T-helper 22 cell (primary cell): Measurements from ENCODE around the gene SNX20.

ENCODE experiments used
- DNase-seq: peaks from one replicate; pipeline ENCODE4 v3.0.0-alpha.2; 2020; ENCODE audit warnings: low read depth

The SNX20 gene

GRCh38 chr16:50680556-50680893, 587 bp downstream of the SNX20 start:
- DNase-seq, result no peak

GRCh38 chr16:50679676-50680555, 1.2 kb downstream of the SNX20 start:
- DNase-seq, result no peak

GRCh38 chr16:50679266-50679665, 1.8 kb downstream of the SNX20 start:
- no peak for DNase-seq

DNA sequence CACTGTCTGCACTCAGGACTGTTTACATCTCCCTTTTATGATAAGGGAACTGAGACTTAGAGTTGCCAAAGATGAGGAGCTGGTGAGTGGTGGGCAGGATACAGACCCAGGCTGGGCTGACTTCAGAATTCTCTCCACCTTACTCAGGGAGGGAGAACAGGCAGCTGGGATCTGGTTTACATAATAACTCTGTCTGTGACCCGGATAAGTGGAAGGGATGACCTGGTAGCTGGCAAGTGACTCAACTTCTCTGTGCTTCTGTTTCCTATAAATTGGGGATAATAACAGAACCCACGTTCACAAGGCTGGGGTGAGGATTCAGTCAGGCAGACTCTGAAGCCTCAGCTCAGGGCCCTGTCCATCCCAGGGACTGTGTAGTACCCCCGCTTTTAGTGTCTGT, 2.6 kb downstream of the SNX20 start:
- no peak for DNase-seq

GRCh38 chr16:50677351-50677750, 3.8 kb downstream of the SNX20 start:
- no peak for DNase-seq

DNA sequence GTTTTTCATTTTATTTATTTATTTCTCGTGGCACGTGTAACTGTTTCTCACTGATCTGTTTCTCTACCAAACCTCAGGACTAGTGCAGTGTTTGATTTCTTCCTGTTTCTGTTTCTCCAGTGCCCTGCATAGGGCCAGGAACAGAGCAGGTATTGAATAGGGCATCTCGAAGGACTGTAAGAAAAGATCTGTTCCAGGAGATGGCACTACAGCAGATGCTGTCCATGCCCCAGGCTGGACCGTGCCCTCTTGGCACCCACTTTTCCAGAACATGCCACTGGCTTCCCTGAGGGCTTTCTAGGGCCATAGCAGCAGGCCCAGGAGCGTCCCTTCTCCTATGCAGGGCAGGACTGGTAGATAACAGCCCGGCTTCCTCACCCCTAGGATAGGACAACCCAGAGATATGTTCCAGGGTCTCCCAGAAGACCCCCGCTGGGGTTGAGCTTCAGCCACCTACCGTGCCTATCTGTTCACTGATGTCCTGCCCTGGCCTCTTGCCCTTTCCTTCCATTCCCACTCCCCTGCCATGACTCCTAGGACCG, 4.4 kb downstream of the SNX20 start:
- no peak for DNase-seq

DNA sequence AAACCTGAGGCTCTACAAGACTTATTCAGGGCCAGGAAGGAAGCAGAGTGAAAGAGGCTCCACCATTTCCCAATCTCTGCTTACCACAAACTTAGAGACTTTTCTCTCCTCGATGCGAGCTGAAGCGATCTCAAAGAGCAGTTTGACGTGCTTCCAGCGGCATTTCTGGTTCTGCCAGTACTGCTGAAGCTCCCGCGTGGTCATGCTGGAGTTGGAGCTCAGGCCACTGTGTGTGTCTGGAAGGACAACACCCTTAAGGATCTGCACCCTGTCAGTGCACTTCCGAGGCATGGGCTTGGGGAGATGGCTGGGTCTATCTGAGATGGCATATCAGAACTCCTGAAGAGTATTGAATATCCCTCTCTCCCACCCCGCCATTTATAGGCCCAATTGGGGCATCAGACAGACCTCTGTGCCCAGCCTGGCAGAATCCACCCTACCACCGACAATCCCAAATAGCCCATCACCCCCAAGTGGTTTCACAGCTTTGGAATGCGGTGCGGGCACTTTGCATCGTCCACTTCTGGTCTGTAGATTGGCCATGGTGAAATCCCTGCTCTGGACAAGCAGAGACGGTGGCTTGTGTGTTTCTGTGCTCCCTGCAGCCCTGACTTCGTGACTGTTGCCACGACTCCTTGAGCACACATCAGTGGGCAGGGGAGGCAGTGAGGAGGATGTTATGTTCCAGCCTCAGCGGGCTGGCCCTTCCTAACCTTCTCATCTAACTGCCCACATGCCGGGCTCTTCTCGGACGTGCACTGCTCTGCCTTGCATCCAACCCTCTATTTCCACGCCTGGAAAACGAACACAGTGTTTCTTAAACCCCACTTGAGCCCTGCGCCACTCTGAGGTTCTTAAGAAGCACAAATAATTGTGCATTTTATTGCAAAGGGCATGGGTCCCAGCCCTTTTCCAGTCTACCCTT, 5.2 kb downstream of the SNX20 start:
- DNase-seq, result no peak

- DNase-seq, result no peak
Observed at GRCh38 chr16:50674831-50675230, 6.3 kb downstream of the SNX20 start.

- DNase-seq, result no peak
Observed at GRCh38 chr16:50673496-50674275, 7.4 kb downstream of the SNX20 start.

- DNase-seq, result no peak
Observed at GRCh38 chr16:50671644-50672260, 9.4 kb downstream of the SNX20 start.

GRCh38 chr16:50670476-50670875, 10.6 kb downstream of the SNX20 start:
- DNase-seq, result no peak

DNA sequence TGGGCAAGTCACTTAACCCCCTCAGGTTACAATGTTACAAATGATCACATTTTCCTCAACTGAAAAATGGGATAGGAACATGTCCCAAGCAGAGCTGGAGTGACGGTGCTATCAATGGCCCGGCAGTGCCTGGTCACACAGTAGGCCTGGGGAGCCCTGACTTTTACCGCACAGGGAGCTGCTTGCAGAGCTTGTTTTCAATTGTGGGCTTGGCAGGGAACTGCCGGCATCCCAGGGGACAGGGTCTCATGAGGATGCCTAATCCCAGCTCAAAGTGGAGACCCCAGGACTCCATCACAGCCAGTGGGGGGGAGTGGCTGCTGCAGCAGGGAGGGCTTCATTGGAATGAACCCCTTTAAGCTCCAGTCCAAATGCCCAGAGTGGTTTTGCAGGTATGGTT, 11.4 kb downstream of the SNX20 start:
- DNase-seq, result no peak

DNA sequence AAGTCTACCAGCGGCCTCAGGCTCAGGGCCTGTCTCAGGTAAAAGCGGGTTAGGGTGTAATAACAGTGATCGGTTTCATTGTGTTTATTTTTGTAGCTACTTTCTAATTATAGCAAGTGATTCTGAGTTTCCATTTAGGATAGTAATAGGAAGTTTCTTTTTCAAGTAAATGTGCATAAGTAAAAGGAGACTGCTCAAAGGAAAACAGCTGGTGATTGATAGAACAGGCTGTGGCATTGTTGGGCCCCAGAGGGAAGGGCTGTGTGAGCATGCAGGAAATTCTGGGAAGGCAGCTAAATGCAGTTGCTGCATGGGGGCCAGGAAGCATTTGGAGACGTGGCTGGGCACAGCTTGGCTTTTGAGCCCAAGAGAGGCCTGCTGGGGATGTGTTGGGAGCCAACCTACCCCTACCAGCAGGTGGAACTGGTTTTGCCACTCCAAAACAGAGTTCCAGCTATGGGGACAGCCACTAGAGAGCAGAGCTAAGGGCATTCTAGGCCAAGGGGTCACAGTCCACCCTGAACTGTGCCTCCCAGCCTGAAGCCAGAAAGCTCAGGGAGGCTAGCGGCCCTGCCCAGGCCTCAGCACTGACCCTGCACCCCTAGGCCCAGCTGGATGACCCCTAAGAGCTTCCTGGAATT, 12.6 kb downstream of the SNX20 start:
- DNase-seq, result no peak

- DNase-seq, result no peak
Observed at GRCh38 chr16:50667497-50668367, 13.4 kb downstream of the SNX20 start.

- DNase-seq, result no peak
Observed at GRCh38 chr16:50666658-50667496, 14.2 kb downstream of the SNX20 start.

- DNase-seq, result peak; percentile 46
Observed at GRCh38 chr16:50665128-50665878, 15.8 kb downstream of the SNX20 start.

- DNase-seq, result no peak
Observed at GRCh38 chr16:50664270-50664669, 16.8 kb downstream of the SNX20 start.

DNA sequence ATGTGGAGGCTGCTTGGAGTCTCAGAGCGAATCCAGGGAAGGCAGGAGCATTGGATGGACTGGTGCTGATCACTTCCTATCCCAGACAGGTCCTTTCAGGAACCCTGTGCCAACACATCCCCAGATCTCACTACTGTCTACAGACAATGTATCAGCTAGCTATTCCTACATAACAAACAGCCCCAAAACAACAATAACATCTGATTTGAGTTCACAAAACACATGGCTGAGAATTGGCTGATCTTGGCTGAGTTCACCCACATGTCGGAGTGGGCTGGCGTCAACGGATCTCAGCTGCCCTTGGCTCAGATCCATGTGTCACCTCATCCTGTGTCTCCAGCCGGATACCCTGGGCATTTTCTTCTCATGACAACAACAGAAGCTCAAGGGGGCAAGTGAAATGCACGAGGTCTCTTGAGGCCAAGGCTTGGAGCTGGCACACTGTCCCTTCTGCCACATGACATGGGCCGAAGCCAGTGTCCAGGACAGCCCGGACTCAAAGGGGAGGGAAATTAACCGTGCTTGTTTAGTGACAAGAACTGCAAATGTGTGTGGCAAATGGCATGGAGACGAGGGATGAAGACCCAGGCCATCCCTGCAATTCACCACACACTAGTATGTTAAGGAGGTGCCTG, 18.7 kb downstream of the SNX20 start:
- no peak for DNase-seq
